Activated T-cell treated with anti-CD3 and anti-CD28 coated beads, Interleukin-2, amount 50 U/mL, for 4 hours (primary cell): ENCODE measurements around the gene C16orf46. TPM values are rescaled to one million over a fixed set of nuclear protein-coding genes. Genes with fewer than 3 reads are reported as not detected.
A peak's percentile ranks its signal among the peaks of the same experiment; 100 is the strongest.

Experiments used
- ATAC-seq, 2 donors: fragments of 200-7000 bp; cut with Tn5 transposase; one replicate each; pipeline ENCODE4 v1.10.0; 2021
- DNase-seq: peaks from one replicate; pipeline ENCODE4 v3.0.0-alpha.2; 2020
- H3K27me3 Mint-ChIP-seq: one replicate; pipeline ENCODE4 v1.8.0; 2021; ENCODE audit warnings: low read depth, mixed read lengths
- H3K36me3 Mint-ChIP-seq: one replicate; pipeline ENCODE4 v1.8.0; 2022; ENCODE audit warnings: mixed read lengths; ENCODE audit not compliant: insufficient read depth
- H3K4me1 Mint-ChIP-seq: one replicate; pipeline ENCODE4 v1.8.0; 2021; ENCODE audit warnings: low read depth, mixed read lengths
- H3K4me3 Mint-ChIP-seq: one replicate; pipeline ENCODE4 v1.8.0; 2021; ENCODE audit warnings: mild to moderate bottlenecking, moderate library complexity, mixed read lengths
- H3K9me3 Mint-ChIP-seq: one replicate; pipeline ENCODE4 v1.8.0; 2021; ENCODE audit warnings: mixed read lengths
- total RNA-seq, 3 donors: library from RNA; stranded (reverse); gene quantifications; one replicate each; pipeline ENCODE4 v1.2.1, GENCODE V29; 2021

The C16orf46 gene
- total RNA-seq, 3 donors from 2014 or later, result 1.4 to 1.7 (median 1.6) TPM

DNA sequence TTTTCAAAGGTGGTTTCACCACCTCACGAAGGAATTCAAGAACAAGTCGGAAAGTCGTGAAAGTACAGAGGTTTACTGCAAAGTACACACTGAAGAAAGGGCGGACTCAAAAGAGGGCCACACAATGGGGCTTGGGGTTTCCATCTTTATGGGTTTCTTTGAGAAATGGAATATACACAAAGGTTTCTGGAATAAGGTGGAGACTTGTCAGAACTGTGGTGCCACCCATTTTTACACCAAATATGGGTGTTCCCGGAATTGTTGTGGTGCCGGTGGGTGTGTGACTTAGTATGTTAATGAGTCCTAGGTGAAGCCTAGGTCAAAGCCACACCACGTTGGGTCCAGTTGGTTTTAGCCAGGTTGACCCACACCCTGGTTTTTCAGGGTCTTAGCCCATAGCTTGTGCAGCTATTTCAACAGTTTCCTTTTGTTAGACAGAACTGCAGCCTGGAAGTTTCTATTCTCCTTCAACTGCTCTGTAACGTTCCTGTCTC, 19.7 kb upstream of the C16orf46 start:
- no peak for DNase-seq
- no peak for ATAC-seq
- Mint-ChIP-seq H3K27me3 (no peaks in the 10 kb centered on the region), H3K36me3 (no peaks in the 10 kb centered on the region), H3K9me3 (no peaks in the 10 kb centered on the region), H3K4me3 (peak overlapping the region; percentile 83), H3K4me1 (peaks cover 11% of the 10 kb centered on the region)

DNA sequence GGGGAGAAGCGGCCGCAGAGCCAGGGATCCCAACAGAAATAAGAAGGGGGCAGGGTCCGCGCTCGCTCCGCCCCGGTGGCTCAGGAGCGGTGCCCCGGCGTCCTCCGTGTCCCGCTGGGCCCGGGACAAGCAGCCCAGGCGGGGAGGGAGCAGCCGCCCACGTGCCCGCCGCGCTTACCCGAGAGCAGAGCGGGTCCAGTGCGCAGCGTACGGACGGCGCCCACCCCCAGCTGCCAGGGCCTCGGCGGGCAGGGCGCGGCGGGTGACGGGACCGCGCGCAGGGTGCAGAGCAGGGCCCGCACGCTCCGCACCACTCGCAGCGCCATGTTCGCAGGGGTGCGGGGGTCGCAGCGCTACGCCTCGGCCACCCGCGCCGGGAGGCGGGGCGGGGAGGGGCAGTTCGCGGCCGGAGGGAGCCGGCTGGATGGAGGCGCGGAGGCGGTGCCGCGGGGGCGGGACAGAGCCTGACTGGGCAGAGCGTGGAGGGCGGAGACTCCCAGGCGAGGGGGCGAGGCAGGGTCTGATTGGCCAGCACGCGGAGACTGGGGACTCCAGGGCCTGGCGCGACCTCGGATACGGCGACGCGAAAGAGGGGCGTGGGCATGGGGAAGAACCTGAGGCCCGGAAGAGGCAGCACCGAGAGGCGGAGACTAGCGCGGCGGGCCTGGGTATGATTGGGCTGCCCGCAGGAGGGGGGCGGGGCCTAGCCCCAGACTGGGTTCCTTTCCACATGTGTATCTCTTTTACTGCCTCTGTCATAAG, 19.1 kb upstream of the C16orf46 start, which contains the start of gene GCSH:
GCSH (minus strand) TSS at position 443 of the 762 bp plus-strand sequence; CDS start at position 326, 117 bp downstream.
- H3K4me1 Mint-ChIP-seq, result peaks cover 11% of the 10 kb centered on the region
- H3K27me3 Mint-ChIP-seq, result no peaks in the 10 kb centered on the region
- H3K9me3 Mint-ChIP-seq, result no peaks in the 10 kb centered on the region
- DNase-seq (peak; percentile 96), ATAC-seq (peak; percentile 98)
- no peaks in the 10 kb centered on the region for H3K36me3 Mint-ChIP-seq
- peak within 1 kb of the TSS; percentile 83 for H3K4me3 Mint-ChIP-seq

DNA sequence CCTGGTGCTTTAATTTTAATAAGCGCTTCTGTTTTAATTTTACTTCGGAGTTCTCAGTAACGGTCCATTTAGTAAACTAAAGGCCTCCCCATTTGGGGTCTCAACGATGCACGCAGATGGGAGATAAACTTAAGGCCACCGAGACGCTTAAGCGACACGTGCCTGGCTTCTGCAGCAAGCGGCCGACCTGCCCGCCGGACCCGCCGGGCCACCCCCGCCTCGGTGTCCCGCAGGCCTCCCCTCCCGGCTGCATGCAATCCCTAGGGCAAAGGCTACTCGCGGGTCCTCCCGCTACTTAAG, 18.6 kb upstream of the C16orf46 start:
- Mint-ChIP-seq H3K4me1 (peaks cover 11% of the 10 kb centered on the region), H3K27me3 (no peaks in the 10 kb centered on the region)
- no peak for DNase-seq

GRCh38 chr16:81094771-81095251, 17.8 kb upstream of the C16orf46 start:
- no peaks in the 10 kb centered on the region for H3K36me3 Mint-ChIP-seq
- peaks cover 11% of the 10 kb centered on the region for H3K4me1 Mint-ChIP-seq
- H3K9me3 Mint-ChIP-seq, result no peaks in the 10 kb centered on the region
- DNase-seq, result no peak
- peak overlapping the region; percentile 71 for H3K4me3 Mint-ChIP-seq
- ATAC-seq, result no peak
- no peaks in the 10 kb centered on the region for H3K27me3 Mint-ChIP-seq

More for the DNA sequence above, 18.6 kb upstream of the C16orf46 start:
- no peak for ATAC-seq
- Mint-ChIP-seq H3K36me3 (no peaks in the 10 kb centered on the region), H3K4me3 (peak overlapping the region; percentile 83), H3K9me3 (no peaks in the 10 kb centered on the region)

DNA sequence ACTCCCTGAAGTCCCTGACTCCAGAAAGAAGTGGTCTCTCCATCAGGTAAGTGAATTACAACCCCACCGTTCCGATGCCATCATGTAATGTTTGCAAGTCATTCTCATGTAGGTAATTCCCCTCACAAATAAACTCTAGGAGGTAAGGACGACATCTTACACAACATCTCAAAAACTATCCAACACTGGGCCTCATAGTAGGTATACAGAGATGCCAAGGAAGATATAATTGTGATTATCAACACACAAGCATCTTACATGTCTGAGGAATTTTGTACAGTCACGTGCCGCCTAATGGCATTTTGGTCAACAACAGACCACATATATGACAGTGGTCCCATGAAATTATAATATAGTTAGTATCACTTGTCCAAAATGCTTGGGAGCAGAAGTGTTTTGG, 11.8 kb upstream of the C16orf46 start:
- no peaks in the 10 kb centered on the region for H3K27me3 Mint-ChIP-seq

DNA sequence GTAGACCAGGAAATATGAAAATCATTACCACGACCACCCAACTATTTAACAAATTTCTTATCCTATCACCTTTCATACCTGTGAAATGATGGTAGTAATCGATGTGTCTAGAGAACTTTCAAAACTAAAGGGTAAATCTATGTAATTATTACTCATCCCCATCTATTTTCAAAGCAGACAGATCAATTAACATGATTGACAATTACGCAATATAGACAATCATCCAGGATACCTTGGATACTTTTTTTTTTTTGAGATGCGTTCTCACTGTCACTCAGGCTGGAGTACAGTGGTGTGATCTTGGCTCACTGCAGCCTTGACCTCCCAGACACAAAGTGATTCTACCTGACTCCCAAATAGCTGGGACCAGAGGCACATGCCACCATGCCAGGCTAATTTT, 4.0 kb upstream of the C16orf46 start:
- no peaks in the 10 kb centered on the region for H3K9me3 Mint-ChIP-seq

More for the DNA sequence above, 11.8 kb upstream of the C16orf46 start:
- no peak overlapping the region for H3K4me3 Mint-ChIP-seq
- H3K9me3 Mint-ChIP-seq, result no peaks in the 10 kb centered on the region
- ATAC-seq, result no peak
- H3K4me1 Mint-ChIP-seq, result no peaks in the 10 kb centered on the region
- no peak for DNase-seq
- no peaks in the 10 kb centered on the region for H3K36me3 Mint-ChIP-seq

GRCh38 chr16:81080233-81080632, 3.2 kb upstream of the C16orf46 start:
- H3K9me3 Mint-ChIP-seq, result no peaks in the 10 kb centered on the region
- ATAC-seq (no peak), DNase-seq (no peak)
- peaks cover 5% of the 10 kb centered on the region for H3K4me1 Mint-ChIP-seq
- H3K36me3 Mint-ChIP-seq, result no peaks in the 10 kb centered on the region
- H3K4me3 Mint-ChIP-seq, result no peak overlapping the region
- H3K27me3 Mint-ChIP-seq, result no peaks in the 10 kb centered on the region

More for the DNA sequence above, 4.0 kb upstream of the C16orf46 start:
- Mint-ChIP-seq H3K4me1 (peaks cover 2% of the 10 kb centered on the region), H3K4me3 (no peak overlapping the region), H3K27me3 (no peaks in the 10 kb centered on the region), H3K36me3 (no peaks in the 10 kb centered on the region)
- no peak for ATAC-seq
- no peak for DNase-seq

- H3K36me3 Mint-ChIP-seq, result no peaks in the 10 kb centered on the region
- no peaks in the 10 kb centered on the region for H3K9me3 Mint-ChIP-seq
- DNase-seq (peak; percentile 95), ATAC-seq (peak; percentile 87 to 90)
- H3K27me3 Mint-ChIP-seq, result peaks cover 6% of the 10 kb centered on the region
- H3K4me1 Mint-ChIP-seq, result peaks cover 5% of the 10 kb centered on the region
- no peak overlapping the region for H3K4me3 Mint-ChIP-seq
Observed at GRCh38 chr16:81076566-81077075, 417 bp downstream of the C16orf46 start.

DNA sequence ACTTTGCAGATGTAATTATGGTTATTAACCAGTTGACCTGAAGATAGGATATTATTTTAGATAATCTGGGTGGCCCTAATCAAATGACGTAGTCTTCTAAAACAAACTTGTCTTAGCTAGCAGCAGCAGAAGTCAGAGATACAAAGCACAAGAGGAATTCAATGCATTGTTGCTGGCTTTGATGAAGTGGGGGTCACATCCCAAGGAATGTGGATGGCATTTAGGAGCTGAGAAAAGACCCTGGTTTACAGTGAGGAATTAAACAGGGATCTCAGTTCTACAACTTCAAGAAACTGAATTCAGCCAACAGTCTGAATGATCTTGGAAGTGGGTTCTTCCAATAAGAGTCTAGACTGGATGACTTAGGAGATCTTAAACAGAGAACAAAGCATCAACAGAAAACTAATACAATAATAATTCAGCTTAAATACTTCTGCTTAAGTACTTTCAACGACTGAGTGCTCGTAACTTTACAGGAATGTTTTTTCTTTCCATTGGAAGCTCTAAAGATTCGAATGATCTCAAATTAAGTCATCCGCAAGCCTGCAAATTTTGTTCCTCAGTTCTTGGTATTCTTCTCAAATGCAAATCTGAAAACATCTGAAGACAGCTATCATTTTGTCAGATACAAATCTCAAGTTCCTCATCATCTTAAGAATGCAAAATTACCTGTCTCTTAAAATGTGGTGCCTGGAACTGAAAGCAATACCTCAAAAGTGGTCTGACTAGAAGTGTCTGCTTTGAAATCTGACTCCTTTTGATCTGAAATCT, 3.3 kb downstream of the C16orf46 start:
- Mint-ChIP-seq H3K27me3 (peaks cover 11% of the 10 kb centered on the region), H3K4me3 (no peak overlapping the region), H3K9me3 (no peaks in the 10 kb centered on the region), H3K4me1 (peaks cover 5% of the 10 kb centered on the region), H3K36me3 (no peaks in the 10 kb centered on the region)
- no peak for DNase-seq
- no peak for ATAC-seq

DNA sequence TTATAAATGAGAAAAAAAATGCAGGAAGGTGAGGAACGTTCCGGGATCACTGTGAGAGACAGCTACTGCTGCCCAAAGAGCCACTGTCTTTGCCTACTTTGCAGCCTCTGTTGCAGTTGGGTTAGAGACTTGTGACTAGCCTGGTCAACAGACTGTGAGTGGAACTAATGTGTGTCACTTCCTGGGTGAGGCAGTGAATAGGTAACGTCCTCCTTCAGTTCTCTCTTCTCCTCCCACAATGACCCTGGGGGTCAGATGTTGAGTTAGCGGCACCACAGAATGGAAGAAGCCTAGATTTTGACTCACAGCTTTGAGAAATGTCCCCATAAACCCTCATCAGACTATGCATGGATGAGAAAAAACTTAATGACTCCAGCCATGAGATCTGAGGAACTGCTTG, 5.2 kb downstream of the C16orf46 start:
- H3K36me3 Mint-ChIP-seq, result no peaks in the 10 kb centered on the region

DNA sequence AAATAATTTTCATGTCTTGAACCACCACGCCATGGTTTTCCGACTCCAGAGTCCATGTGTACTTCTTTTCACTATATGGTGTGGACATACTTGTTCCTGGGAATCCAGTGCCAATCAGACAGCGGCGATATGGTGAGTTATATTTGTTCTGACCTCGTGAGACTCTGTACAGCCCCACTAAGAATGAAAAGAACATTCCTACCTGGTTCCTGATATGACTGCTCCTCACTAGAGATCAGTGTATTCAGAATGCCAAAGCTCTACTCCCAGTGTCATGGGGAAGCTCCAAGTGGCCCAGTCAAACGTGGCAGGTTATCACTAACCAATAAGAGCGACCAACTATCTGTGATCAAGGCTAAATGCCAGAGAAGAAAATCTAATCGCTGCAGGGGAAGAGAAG, 6.1 kb downstream of the C16orf46 start:
- H3K4me1 Mint-ChIP-seq, result peaks cover 2% of the 10 kb centered on the region
- no peak overlapping the region for H3K4me3 Mint-ChIP-seq
- DNase-seq (no peak), ATAC-seq (no peak)
- H3K36me3 Mint-ChIP-seq, result no peaks in the 10 kb centered on the region
- H3K9me3 Mint-ChIP-seq, result no peaks in the 10 kb centered on the region
- H3K27me3 Mint-ChIP-seq, result peaks cover 11% of the 10 kb centered on the region

More for the DNA sequence above, 5.2 kb downstream of the C16orf46 start:
- no peak overlapping the region for H3K4me3 Mint-ChIP-seq
- H3K4me1 Mint-ChIP-seq, result peaks cover 2% of the 10 kb centered on the region
- H3K9me3 Mint-ChIP-seq, result no peaks in the 10 kb centered on the region
- H3K27me3 Mint-ChIP-seq, result peaks cover 11% of the 10 kb centered on the region
- DNase-seq (no peak), ATAC-seq (no peak)

DNA sequence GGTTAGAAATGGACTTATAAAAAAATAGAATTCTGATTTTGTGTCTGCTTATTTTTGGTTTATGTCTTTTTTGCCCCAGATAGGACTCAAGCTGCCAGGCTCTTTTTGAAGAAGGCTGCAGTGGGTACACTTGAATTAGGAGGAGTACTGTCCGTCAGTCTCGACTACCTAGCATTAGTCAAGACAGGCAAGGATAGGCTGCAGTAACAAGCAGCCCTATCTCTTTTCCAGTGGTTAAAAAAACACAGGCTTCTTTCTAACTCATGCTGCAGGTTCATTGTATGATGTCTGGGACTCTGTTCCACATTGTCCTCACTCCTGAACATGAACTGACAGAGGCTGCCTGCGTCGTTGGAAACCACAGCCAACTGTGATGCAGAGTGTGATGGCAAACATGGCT, 8.0 kb downstream of the C16orf46 start:
- Mint-ChIP-seq H3K9me3 (no peaks in the 10 kb centered on the region), H3K4me3 (no peak overlapping the region), H3K4me1 (no peaks in the 10 kb centered on the region), H3K27me3 (peaks cover 7% of the 10 kb centered on the region), H3K36me3 (no peaks in the 10 kb centered on the region)
- ATAC-seq (no peak), DNase-seq (no peak)

GRCh38 chr16:81067166-81067565, 9.9 kb downstream of the C16orf46 start:
- Mint-ChIP-seq H3K4me1 (no peaks in the 10 kb centered on the region), H3K9me3 (no peaks in the 10 kb centered on the region), H3K4me3 (no peak overlapping the region), H3K27me3 (peaks cover 5% of the 10 kb centered on the region), H3K36me3 (no peaks in the 10 kb centered on the region)
- no peak for DNase-seq
- no peak for ATAC-seq

GRCh38 chr16:81066681-81067080, 10.4 kb downstream of the C16orf46 start:
- H3K9me3 Mint-ChIP-seq, result no peaks in the 10 kb centered on the region
- no peak for ATAC-seq
- H3K27me3 Mint-ChIP-seq, result peaks cover 5% of the 10 kb centered on the region
- DNase-seq, result no peak
- H3K36me3 Mint-ChIP-seq, result no peaks in the 10 kb centered on the region
- no peaks in the 10 kb centered on the region for H3K4me1 Mint-ChIP-seq
- H3K4me3 Mint-ChIP-seq, result no peak overlapping the region
